ENCODE data around the gene LLCFC1. TPM values are rescaled to one million over a fixed set of nuclear protein-coding genes. Genes with fewer than 3 reads are reported as not detected.

Gene LLCFC1
- polyA plus RNA-seq, 1 of the 3 experiments (the other 2 are of a cell fraction): not detected

GRCh38 chr7:142891490-142892082 is 47.7 kb upstream of the LLCFC1 start:
- Histone ChIP-seq H3K4me1 (ENCODE audit: control insufficient read depth in 1 of 2, insufficient read depth in 2 of 2, low read depth in 1 of 2, low read length in 1 of 2) (no peaks in the 10 kb centered on the region), H2AFZ (ENCODE audit: low read depth) (no peak overlapping the region), H3K4me3 (ENCODE audit: low read depth in 2 of 2, low read length in 1 of 2) (no peak overlapping the region), H3K4me2 (no peak overlapping the region), H3K9me2 (no peaks in the 10 kb centered on the region), H3K9ac (no peak overlapping the region), H3K27ac (ENCODE audit: low read depth in 2 of 2, low read length in 1 of 2) (no peak overlapping the region), H3K79me2 (ENCODE audit: insufficient read depth) (no peaks in the 10 kb centered on the region), H3K36me3 (replicated peaks in 1 of 2; ENCODE audit: control insufficient read depth in 1 of 2, insufficient read depth in 2 of 2, low read length in 1 of 2) (no peaks in the 10 kb centered on the region), H3K9me3 (no peaks in the 10 kb centered on the region), H3F3A (replicated peaks; ENCODE audit: insufficient read depth) (no peaks in the 10 kb centered on the region), H3K27me3 (ENCODE audit: insufficient read depth) (peaks cover 27% of the 10 kb centered on the region), H4K20me1 (ENCODE audit: insufficient read depth) (no peaks in the 10 kb centered on the region)
- WGBS (ENCODE audit: low lambda C conversion rate): 44% methylated on average over 10 of the region's 10 CpGs
- ChIA-PET CTCF (interaction anchor here (1.4 kb wide), 1 partner anchor 11 kb away, joined by 3 read pairs; no protein-coding TSS in a partner anchor), POLR2A (no interaction called here)
- no peak for TF ChIP-seq TEAD4 (IDR thresholded peaks at IDR 0.05; ENCODE audit: borderline replicate concordance, insufficient read depth)
- TF ChIP-seq RXRA (IDR thresholded peaks at IDR 0.05; ENCODE audit: borderline replicate concordance, low read depth): no peak
- TF ChIP-seq SMC3 (IDR thresholded peaks at IDR 0.05; ENCODE audit: low read depth, low read length): no peak
- no peak for TF ChIP-seq YY1 (IDR thresholded peaks at IDR 0.05; ENCODE audit: low read depth)
- TF ChIP-seq MAX (IDR thresholded peaks at IDR 0.05; ENCODE audit: low read depth): no peak
- no peak for TF ChIP-seq RCOR1 (IDR thresholded peaks at IDR 0.05; ENCODE audit: low read length)
- TF ChIP-seq REST (IDR thresholded peaks at IDR 0.05; ENCODE audit: low read depth, low read length): no peak
- TF ChIP-seq TAF1 (IDR thresholded peaks at IDR 0.05; ENCODE audit: borderline replicate concordance, low read depth, low read length): no peak
- no peak for TF ChIP-seq CTCF (IDR thresholded peaks at IDR 0.05)
- no peak for TF ChIP-seq FOXM1 (IDR thresholded peaks at IDR 0.05; ENCODE audit: low read depth)
- no peak for DNase-seq

GRCh38 chr7:142892951-142893350 is 46.3 kb upstream of the LLCFC1 start:
- Histone ChIP-seq H3K4me3 (ENCODE audit: low read depth in 2 of 2, low read length in 1 of 2) (no peak overlapping the region), H3K9ac (no peak overlapping the region), H3K4me1 (ENCODE audit: control insufficient read depth in 1 of 2, insufficient read depth in 2 of 2, low read depth in 1 of 2, low read length in 1 of 2) (no peaks in the 10 kb centered on the region), H3K36me3 (replicated peaks in 1 of 2; ENCODE audit: control insufficient read depth in 1 of 2, insufficient read depth in 2 of 2, low read length in 1 of 2) (no peaks in the 10 kb centered on the region), H3F3A (replicated peaks; ENCODE audit: insufficient read depth) (no peaks in the 10 kb centered on the region), H3K79me2 (ENCODE audit: insufficient read depth) (no peaks in the 10 kb centered on the region), H3K4me2 (no peak overlapping the region), H3K9me3 (no peaks in the 10 kb centered on the region), H3K27me3 (ENCODE audit: insufficient read depth) (peaks cover 27% of the 10 kb centered on the region), H4K20me1 (ENCODE audit: insufficient read depth) (no peaks in the 10 kb centered on the region), H3K27ac (ENCODE audit: low read depth in 2 of 2, low read length in 1 of 2) (no peak overlapping the region), H2AFZ (ENCODE audit: low read depth) (no peak overlapping the region), H3K9me2 (no peaks in the 10 kb centered on the region)
- POLR2A ChIA-PET: no interaction called here
- WGBS (ENCODE audit: low lambda C conversion rate): 16% methylated on average over 5 of the region's 5 CpGs
- DNase-seq: no peak
- CTCF ChIA-PET: interaction anchor here (1.4 kb wide), 1 partner anchor 12 kb away, joined by 3 read pairs; no protein-coding TSS in a partner anchor
- no peak for TF ChIP-seq USF2 (IDR thresholded peaks at IDR 0.05; ENCODE audit: borderline replicate concordance, low read depth, low read length)
- no peak for TF ChIP-seq MXI1 (IDR thresholded peaks at IDR 0.05; ENCODE audit: low read depth, low read length)
- TF ChIP-seq EP300 (IDR thresholded peaks at IDR 0.05; ENCODE audit: borderline replicate concordance in 1 of 2, low read depth in 1 of 2, low read length in 1 of 2): no peak
- no peak for TF ChIP-seq CTCF (IDR thresholded peaks at IDR 0.05)
- TF ChIP-seq TEAD4 (IDR thresholded peaks at IDR 0.05; ENCODE audit: borderline replicate concordance, insufficient read depth): no peak
- no peak for TF ChIP-seq RFX5 (IDR thresholded peaks at IDR 0.05; ENCODE audit: low read length)
- no peak for TF ChIP-seq FOXM1 (IDR thresholded peaks at IDR 0.05; ENCODE audit: low read depth)
- no peak for TF ChIP-seq SIN3A (IDR thresholded peaks at IDR 0.05; ENCODE audit: borderline replicate concordance, low read depth, low read length)
